Tibial nerve (tissue), 4 donors: ENCODE data around the gene NCAM1. TPM values are rescaled to one million over a fixed set of nuclear protein-coding genes. Genes with fewer than 3 reads are reported as not detected.

ENCODE experiments used
- DNase-seq, 2 donors: peaks; one replicate each; pipeline ENCODE4 v3.0.0-alpha.2; 2019; ENCODE audit warnings: low spot score in 2 of 2
- H3K27ac ChIP-seq, 4 donors: fragments of 200-600 bp; sonication (generic) in 3 of 4; one replicate each; pipeline ENCODE4 v1.5.1; 2017 to 2019; ENCODE audit warnings: mild to moderate bottlenecking in 1 of 4
- H3K27me3 ChIP-seq, 2 donors: fragments of 200-600 bp; sonication (generic) in 1 of 2; one replicate each; pipeline versions ENCODE4 v1.5.1 to v1.6.0; 2017 to 2019
- H3K36me3 ChIP-seq, 3 donors: fragments of 200-600 bp; sonication (generic); one replicate each; pipeline ENCODE4 v1.5.1; 2018 to 2019
- H3K4me1 ChIP-seq, 4 donors: fragments of 200-600 bp; sonication (generic) in 3 of 4; one replicate each; pipeline ENCODE4 v1.5.1; 2017 to 2019
- H3K4me3 ChIP-seq, 4 donors: fragments of 200-600 bp; sonication (generic) in 3 of 4; one replicate each; pipeline ENCODE4 v1.5.1; 2017 to 2019; ENCODE audit warnings: mild to moderate bottlenecking in 1 of 4, moderate library complexity in 1 of 4
- H3K9me3 ChIP-seq, 4 donors: fragments of 200-600 bp; sonication (generic) in 3 of 4; one replicate each; pipeline ENCODE4 v1.5.1; 2017 to 2019
- CTCF ChIP-seq, 5 experiments: fragments of 200-600 bp in 3 of 5; fragments of 450-650 bp in 2 of 5; sonication (generic) in 3 of 5; IDR thresholded peaks; one replicate each; pipeline ENCODE4 v1.5.1; 2016 to 2019; ENCODE audit warnings: antibody characterized with exemption in 5 of 5, mild to moderate bottlenecking in 3 of 5, moderate library complexity in 2 of 5
- EP300 ChIP-seq, 2 donors: sonication (generic); formaldehyde crosslinking; IDR thresholded peaks; one replicate each; pipeline ENCODE4 v1.6.1; 2017; ENCODE audit warnings: antibody characterized with exemption in 2 of 2, mild to moderate bottlenecking in 1 of 2
- POLR2A ChIP-seq, 2 donors: fragments of 450-650 bp; IDR thresholded peaks; one replicate each; pipeline ENCODE4 v1.6.1; 2017; ENCODE audit warnings: antibody characterized with exemption in 2 of 2, mild to moderate bottlenecking in 2 of 2, moderate library complexity in 2 of 2
- WGBS, 2 donors: methylation state at CpG; one replicate each; pipeline ENCODE4 v1.1.5; 2018; 5-methylcytosine and 5-hydroxymethylcytosine counted together
- total RNA-seq, 4 donors: library from RNA; depleted of rRNA; stranded (reverse); fragments of >200 nt; gene quantifications; one replicate each; pipeline ENCODE4 v1.1.0, GENCODE V29; 2016

The NCAM1 gene
- total RNA-seq, 4 donors from 2014 or later, result 57.3 to 121 (median 76.1) TPM

DNA sequence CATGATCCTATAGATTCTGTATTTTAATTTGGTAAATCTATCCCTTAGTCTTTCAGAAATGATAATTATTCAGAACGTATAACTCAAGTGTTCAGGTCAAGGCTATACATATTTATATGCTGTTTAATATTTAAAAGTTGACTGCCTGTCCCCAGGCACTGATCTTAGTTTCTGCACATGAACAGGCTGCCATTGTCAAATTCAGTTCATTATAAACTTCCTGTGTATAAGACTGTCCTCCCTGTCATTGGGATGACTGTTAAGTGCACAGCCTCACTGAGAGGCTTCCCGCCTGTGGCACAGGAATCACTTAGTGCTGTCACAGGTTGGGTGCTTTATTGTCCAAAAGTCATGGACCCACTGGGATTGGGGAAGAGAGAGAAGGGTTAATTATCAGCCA lies 261.0 kb downstream of the NCAM1 start:
- no peak for TF ChIP-seq POLR2A (IDR thresholded peaks at IDR 0.05)
- no peak for TF ChIP-seq EP300 (IDR thresholded peaks at IDR 0.05)
- no peak for TF ChIP-seq CTCF (IDR thresholded peaks at IDR 0.05)
- no peak overlapping the region for H3K27ac ChIP-seq
- H3K36me3 ChIP-seq, result peaks cover 0 to 40% (median 0%) of the 10 kb centered on the region in 3 donors
- H3K9me3 ChIP-seq, result peaks cover 0 to 15% (median 0%) of the 10 kb centered on the region in 4 donors
- 65 to 72% methylated on average over 2 of the region's 2 CpGs for WGBS, 2 donors
- DNase-seq, result no peak
- H3K4me1 ChIP-seq, result no peaks in the 10 kb centered on the region
- no peak overlapping the region for H3K4me3 ChIP-seq
- no peaks in the 10 kb centered on the region for H3K27me3 ChIP-seq

GRCh38 chr11:113234888-113235287 lies 273.7 kb downstream of the NCAM1 start:
- Histone ChIP-seq H3K4me3 (no peak overlapping the region), H3K27ac (peak overlapping the region in 1 of 4 donors; percentile 49), H3K4me1 (no peaks in the 10 kb centered on the region), H3K9me3 (no peaks in the 10 kb centered on the region), H3K36me3 (peaks cover 0 to 26% (median 0%) of the 10 kb centered on the region in 3 donors), H3K27me3 (no peaks in the 10 kb centered on the region)
- 62 to 68% methylated on average over 14 of the region's 14 CpGs for WGBS, 2 donors
- no peak for TF ChIP-seq POLR2A (IDR thresholded peaks at IDR 0.05)
- TF ChIP-seq EP300 (IDR thresholded peaks at IDR 0.05), result no peak
- TF ChIP-seq CTCF (IDR thresholded peaks at IDR 0.05), result no peak
- DNase-seq, result no peak

GRCh38 chr11:113237261-113237660 lies 276.0 kb downstream of the NCAM1 start:
- Histone ChIP-seq H3K9me3 (no peaks in the 10 kb centered on the region), H3K4me1 (peaks cover 0 to 3% (median 0%) of the 10 kb centered on the region in 4 donors), H3K27me3 (no peaks in the 10 kb centered on the region), H3K36me3 (peaks cover 0 to 20% (median 0%) of the 10 kb centered on the region in 3 donors), H3K4me3 (no peak overlapping the region), H3K27ac (no peak overlapping the region)
- 95 to 98% methylated on average over 4 of the region's 4 CpGs for WGBS, 2 donors
- TF ChIP-seq POLR2A (IDR thresholded peaks at IDR 0.05) (no peak), EP300 (IDR thresholded peaks at IDR 0.05) (no peak), CTCF (IDR thresholded peaks at IDR 0.05) (no peak)
- DNase-seq, result no peak

- no peak overlapping the region for H3K4me3 ChIP-seq
- TF ChIP-seq POLR2A (IDR thresholded peaks at IDR 0.05), result no peak
- TF ChIP-seq CTCF (IDR thresholded peaks at IDR 0.05), result no peak
- no peak for TF ChIP-seq EP300 (IDR thresholded peaks at IDR 0.05)
- H3K27me3 ChIP-seq, result no peaks in the 10 kb centered on the region
- no peak for DNase-seq
- H3K27ac ChIP-seq, result no peak overlapping the region
- peaks cover 0 to 16% (median 0%) of the 10 kb centered on the region in 4 donors for H3K4me1 ChIP-seq
- 91 to 93% methylated on average over 5 of the region's 5 CpGs for WGBS, 2 donors
- no peaks in the 10 kb centered on the region for H3K9me3 ChIP-seq
- H3K36me3 ChIP-seq, result peaks cover 0 to 10% (median 0%) of the 10 kb centered on the region in 3 donors
Observed at GRCh38 chr11:113238721-113239120, 277.5 kb downstream of the NCAM1 start.

DNA sequence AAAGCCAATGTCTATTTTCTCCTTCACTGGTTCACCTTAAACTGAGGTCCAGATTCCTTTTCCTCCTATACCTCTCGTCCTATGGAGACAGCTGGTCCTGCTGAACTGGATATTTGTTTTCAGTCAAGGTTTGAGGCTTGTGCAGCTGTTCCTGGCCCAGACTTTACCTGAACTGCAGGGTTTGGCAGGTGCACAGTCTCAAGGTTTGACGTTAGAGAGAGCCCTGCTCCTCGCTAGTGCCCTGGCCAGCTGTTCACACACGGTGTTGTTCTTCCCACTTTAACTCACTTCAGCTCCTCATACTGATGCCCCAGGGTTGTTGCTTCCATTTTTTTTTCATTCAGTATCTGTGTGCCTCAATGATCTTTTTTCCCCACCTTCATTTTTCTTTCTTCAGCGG lies 279.2 kb downstream of the NCAM1 start:
- Histone ChIP-seq H3K27ac (no peak overlapping the region), H3K4me1 (peaks cover 0 to 18% (median 0%) of the 10 kb centered on the region in 4 donors), H3K4me3 (no peak overlapping the region), H3K27me3 (no peaks in the 10 kb centered on the region), H3K36me3 (peaks cover 0 to 10% (median 0%) of the 10 kb centered on the region in 3 donors), H3K9me3 (no peaks in the 10 kb centered on the region)
- no peak for DNase-seq
- no peak for TF ChIP-seq CTCF (IDR thresholded peaks at IDR 0.05)
- no peak for TF ChIP-seq EP300 (IDR thresholded peaks at IDR 0.05)
- no peak for TF ChIP-seq POLR2A (IDR thresholded peaks at IDR 0.05)
- 89 to 97% methylated on average over 5 of the region's 5 CpGs for WGBS, 2 donors
